IPS-20b (cell line): ENCODE measurements around the gene ARHGEF40.

Experiments used
- H3K27ac ChIP-seq: one replicate; pipeline ENCODE4 v1.5.1; 2013; ENCODE audit warnings: low read length
- H3K27me3 ChIP-seq: 2 replicates; pipeline ENCODE4 v1.6.1; 2013; ENCODE audit warnings: mild to moderate bottlenecking, low read length, inconsistent platforms; ENCODE audit not compliant: insufficient read depth
- H3K36me3 ChIP-seq: 2 replicates; pipeline ENCODE4 v1.6.1; 2013; ENCODE audit warnings: low read depth, mild to moderate bottlenecking, inconsistent platforms, low read length, moderate library complexity; ENCODE audit not compliant: insufficient read depth
- H3K4me1 ChIP-seq: 2 replicates; pipeline ENCODE4 v1.6.1; 2013; ENCODE audit warnings: mild to moderate bottlenecking, control low read depth, inconsistent platforms, low read length, moderate library complexity; ENCODE audit not compliant: insufficient read depth
- H3K4me3 ChIP-seq: 2 replicates; pipeline ENCODE4 v1.5.1; 2013; ENCODE audit warnings: mild to moderate bottlenecking, low read length, inconsistent platforms
- H3K9ac ChIP-seq: 2 replicates; pipeline ENCODE4 v1.6.1; 2013; ENCODE audit warnings: low read depth, mild to moderate bottlenecking, inconsistent platforms, low read length, moderate library complexity
- H3K9me3 ChIP-seq: 2 replicates; pipeline ENCODE4 v1.6.1; 2013; ENCODE audit warnings: mild to moderate bottlenecking, low read depth, low read length, inconsistent platforms; ENCODE audit not compliant: insufficient read depth

ARHGEF40 gene

DNA sequence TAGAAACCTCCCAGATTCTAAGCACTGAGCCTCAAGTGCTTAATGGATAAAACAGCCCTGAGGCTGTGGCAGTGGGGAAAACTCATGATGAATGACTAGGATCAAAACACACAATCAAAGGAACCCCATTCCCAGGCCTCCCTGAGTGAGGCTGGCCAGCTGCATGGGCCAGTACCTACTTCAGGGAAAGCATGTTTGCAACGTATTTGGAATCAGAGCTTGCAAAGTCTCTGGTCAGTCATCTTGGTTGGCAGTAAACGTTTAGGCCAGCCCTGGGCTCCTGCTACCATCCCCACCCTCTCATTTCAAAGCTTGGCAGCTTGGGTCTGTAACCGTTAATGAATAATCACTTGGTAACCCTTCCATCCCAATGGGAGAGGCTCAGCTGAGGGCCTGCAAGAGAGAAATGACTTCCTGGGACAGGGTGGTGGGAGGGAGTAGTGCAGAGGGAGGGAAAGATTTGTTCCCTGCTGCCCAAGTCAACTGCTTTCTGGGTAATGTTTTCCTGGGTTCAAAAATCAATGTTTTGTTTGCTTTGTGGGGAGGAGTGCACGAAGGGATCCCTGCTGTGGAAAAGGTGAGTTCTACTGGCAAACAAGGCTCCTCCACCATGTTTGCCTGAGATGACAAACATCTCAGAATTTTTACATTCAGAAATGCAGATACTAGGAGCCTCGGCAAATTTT lies 14.5 kb upstream of the ARHGEF40 start:
- Histone ChIP-seq H3K27me3 (no peaks in the 10 kb centered on the region), H3K4me1 (no peaks in the 10 kb centered on the region), H3K4me3 (no peak overlapping the region), H3K36me3 (no peaks in the 10 kb centered on the region), H3K9ac (no peak overlapping the region), H3K9me3 (no peaks in the 10 kb centered on the region), H3K27ac (no peak overlapping the region)

DNA sequence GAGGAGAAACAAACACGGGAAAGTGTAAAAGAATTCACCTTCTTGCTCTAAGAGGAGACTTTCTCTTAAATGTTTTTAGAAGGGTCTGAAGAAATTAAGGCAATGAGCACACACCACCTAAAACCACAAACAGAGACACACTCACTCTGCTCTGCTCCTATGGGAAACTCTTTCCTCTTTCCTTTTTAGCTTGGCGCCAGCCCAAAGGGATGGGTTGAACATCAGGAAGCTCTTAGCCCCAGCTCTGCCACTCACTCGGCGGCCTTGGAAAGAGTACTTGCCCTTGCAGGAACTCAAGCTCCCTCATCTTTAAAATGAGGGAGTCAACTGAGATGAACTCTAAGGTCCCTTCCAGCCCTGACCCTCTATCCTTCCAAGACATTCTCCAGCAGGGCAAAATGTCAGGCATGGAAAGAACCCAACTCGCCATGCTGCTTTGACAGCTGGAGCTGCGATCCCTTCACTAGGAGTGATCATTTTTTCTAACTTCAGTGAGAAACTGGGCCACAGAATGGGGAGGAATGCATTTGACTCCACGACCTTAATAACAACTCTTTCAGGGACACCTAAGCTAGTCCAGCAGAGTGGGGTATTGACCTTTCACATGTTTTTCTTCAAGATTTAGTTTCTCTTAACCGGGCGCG lies 13.5 kb upstream of the ARHGEF40 start:
- H3K27ac ChIP-seq = no peak overlapping the region
- H3K4me3 ChIP-seq = no peak overlapping the region

GRCh38 chr14:21057803-21058675 lies 12.1 kb upstream of the ARHGEF40 start, which contains the start of gene RNASE8:
RNASE8 (plus strand) TSS chr14:21057822; CDS start chr14:21057893, 71 bp downstream.
- H3K36me3 ChIP-seq = no peaks in the 10 kb centered on the region
- no peaks in the 10 kb centered on the region for H3K4me1 ChIP-seq
- H3K4me3 ChIP-seq = no peak within 1 kb of the TSS
- H3K27ac ChIP-seq = no peak within 1 kb of the TSS
- no peaks in the 10 kb centered on the region for H3K27me3 ChIP-seq
- no peaks in the 10 kb centered on the region for H3K9me3 ChIP-seq
- no peak within 1 kb of the TSS for H3K9ac ChIP-seq

More for the DNA sequence above, 13.5 kb upstream of the ARHGEF40 start:
- no peaks in the 10 kb centered on the region for H3K36me3 ChIP-seq
- H3K4me1 ChIP-seq = no peaks in the 10 kb centered on the region
- H3K9ac ChIP-seq = no peak overlapping the region
- H3K27me3 ChIP-seq = no peaks in the 10 kb centered on the region
- no peaks in the 10 kb centered on the region for H3K9me3 ChIP-seq

- Histone ChIP-seq H3K27ac (no peak overlapping the region), H3K27me3 (no peaks in the 10 kb centered on the region), H3K36me3 (no peaks in the 10 kb centered on the region), H3K4me3 (no peak overlapping the region), H3K9ac (no peak overlapping the region), H3K4me1 (peaks cover 7% of the 10 kb centered on the region; the same call in 1 of the 2 replicates), H3K9me3 (no peaks in the 10 kb centered on the region)
Measured at GRCh38 chr14:21058903-21059302, 11.2 kb upstream of the ARHGEF40 start.

DNA sequence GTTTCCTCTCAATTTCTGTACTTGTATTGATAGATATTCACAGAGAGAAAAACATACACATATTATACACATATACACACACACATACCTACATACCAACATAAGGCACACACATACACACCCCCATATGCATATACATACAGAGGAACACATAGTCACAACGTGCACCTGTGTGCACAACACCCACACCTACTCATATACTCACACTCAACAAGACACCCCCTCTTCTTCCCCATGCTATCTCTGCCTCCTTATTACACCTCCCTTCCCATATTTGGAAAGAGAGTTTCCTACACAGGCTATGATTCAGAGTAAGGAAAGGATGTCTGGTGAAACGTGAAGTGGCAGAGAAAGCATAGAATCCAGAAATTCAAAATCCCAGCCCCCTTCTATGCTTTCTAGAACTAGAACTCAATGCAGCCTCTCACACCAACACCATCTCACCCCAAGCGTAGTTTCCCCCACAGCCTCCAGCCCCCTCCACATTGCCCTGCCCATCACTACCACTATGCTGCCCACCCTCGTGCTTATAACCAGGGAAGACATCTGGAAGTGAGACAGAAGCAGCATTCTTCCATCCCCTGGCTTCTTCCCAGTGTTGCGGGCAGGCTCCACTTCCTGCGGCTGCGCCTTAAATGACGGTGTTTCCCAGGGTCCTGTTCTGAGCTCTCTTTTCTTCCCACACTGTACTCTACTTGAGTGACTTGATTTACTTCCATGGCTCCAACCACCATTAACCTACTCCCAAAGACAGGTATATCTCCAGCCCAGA lies 10.1 kb upstream of the ARHGEF40 start:
- H3K9ac ChIP-seq = no peak overlapping the region
- no peaks in the 10 kb centered on the region for H3K27me3 ChIP-seq
- no peak overlapping the region for H3K4me3 ChIP-seq
- no peaks in the 10 kb centered on the region for H3K36me3 ChIP-seq
- no peaks in the 10 kb centered on the region for H3K9me3 ChIP-seq
- H3K27ac ChIP-seq = no peak overlapping the region
- H3K4me1 ChIP-seq = peaks cover 8% of the 10 kb centered on the region; the same call in 1 of the 2 replicates

- peaks cover 8% of the 10 kb centered on the region; the same call in 1 of the 2 replicates for H3K4me1 ChIP-seq
- H3K27ac ChIP-seq = no peak overlapping the region
- H3K4me3 ChIP-seq = no peak overlapping the region
- no peaks in the 10 kb centered on the region for H3K9me3 ChIP-seq
- no peak overlapping the region for H3K9ac ChIP-seq
- H3K27me3 ChIP-seq = no peaks in the 10 kb centered on the region
- H3K36me3 ChIP-seq = no peaks in the 10 kb centered on the region
Measured at GRCh38 chr14:21060614-21061346, 9.3 kb upstream of the ARHGEF40 start.

DNA sequence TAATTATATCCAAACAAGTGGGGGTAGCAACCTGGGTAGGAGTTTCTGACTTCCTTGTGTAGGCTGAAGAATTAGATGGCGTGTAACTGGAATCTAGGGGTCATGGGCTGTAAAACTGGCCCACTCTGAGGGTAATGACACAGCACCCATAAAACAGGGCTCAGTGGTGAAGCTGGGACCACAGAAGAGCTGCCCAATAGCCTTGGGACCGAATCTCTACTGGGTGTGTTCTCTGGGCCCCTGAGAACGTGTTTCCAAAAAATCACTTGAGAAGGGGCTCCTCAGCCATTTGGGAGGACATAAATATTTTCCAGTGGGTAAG lies 8.8 kb upstream of the ARHGEF40 start:
- Histone ChIP-seq H3K4me1 (peaks cover 8% of the 10 kb centered on the region; the same call in 1 of the 2 replicates), H3K27me3 (no peaks in the 10 kb centered on the region), H3K9ac (no peak overlapping the region)

GRCh38 chr14:21063479-21063878 lies 6.6 kb upstream of the ARHGEF40 start:
- H3K36me3 ChIP-seq = no peaks in the 10 kb centered on the region
- peaks cover 11% of the 10 kb centered on the region; the same call in 1 of the 2 replicates for H3K4me1 ChIP-seq
- no peak overlapping the region for H3K27ac ChIP-seq
- H3K27me3 ChIP-seq = peaks cover 12% of the 10 kb centered on the region
- no peak overlapping the region for H3K9ac ChIP-seq
- H3K9me3 ChIP-seq = no peaks in the 10 kb centered on the region
- H3K4me3 ChIP-seq = no peak overlapping the region

More for the DNA sequence above, 8.8 kb upstream of the ARHGEF40 start:
- Histone ChIP-seq H3K4me3 (no peak overlapping the region), H3K9me3 (no peaks in the 10 kb centered on the region), H3K36me3 (no peaks in the 10 kb centered on the region), H3K27ac (no peak overlapping the region)

- Histone ChIP-seq H3K9me3 (no peaks in the 10 kb centered on the region), H3K4me3 (no peak overlapping the region), H3K36me3 (no peaks in the 10 kb centered on the region), H3K27ac (no peak overlapping the region), H3K9ac (no peak overlapping the region), H3K27me3 (peaks cover 21% of the 10 kb centered on the region), H3K4me1 (peaks cover 11% of the 10 kb centered on the region; the same call in 1 of the 2 replicates)
Measured at GRCh38 chr14:21066882-21067502, 3.1 kb upstream of the ARHGEF40 start.

DNA sequence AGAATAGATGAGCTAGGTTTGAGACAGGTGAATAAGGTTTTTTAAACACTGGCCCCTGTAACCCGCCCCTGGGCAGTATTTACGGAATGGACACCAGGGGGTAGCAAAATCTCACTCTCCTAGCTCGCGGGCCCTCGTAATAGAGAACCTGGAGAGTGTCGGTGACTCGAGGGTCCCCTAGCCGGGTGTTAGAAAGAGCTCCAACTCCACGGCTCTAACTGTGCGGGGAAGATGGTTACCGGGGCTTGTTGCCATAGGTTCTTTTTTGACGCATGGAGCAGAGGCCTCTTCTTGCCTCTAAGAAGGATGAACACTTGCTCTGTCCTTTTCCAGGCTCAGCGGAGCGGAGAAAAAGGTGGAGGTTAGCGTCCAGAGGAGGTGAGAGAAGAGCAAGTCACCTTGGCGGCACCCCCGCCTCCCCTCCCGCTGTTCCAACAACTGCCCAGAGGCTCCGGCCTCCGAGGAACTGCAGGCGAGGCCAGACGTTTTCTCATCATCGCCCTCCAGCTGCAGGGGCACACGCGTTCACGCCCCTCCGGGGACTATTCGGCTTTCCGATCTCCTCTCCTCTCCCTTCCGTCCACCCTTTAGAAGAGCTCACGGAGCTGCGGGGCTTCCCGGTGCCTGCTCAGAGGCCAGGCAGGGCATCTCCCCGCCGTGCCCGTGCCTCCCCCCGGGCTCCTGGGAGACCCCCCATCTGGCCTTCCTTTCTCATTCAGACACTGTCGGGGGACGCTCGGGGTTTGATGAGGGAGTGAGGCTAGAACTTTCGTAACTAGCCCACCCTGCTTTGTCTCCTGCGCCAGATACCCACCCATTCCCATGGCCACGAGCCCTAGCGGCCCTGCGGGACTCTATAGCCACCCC lies 1.4 kb upstream of the ARHGEF40 start:
- Histone ChIP-seq H3K4me1 (peaks cover 10% of the 10 kb centered on the region), H3K9ac (peak overlapping the region; percentile 94; the same call in 1 of the 2 replicates), H3K27ac (peak overlapping the region; percentile 76), H3K27me3 (peaks cover 21% of the 10 kb centered on the region), H3K4me3 (peak overlapping the region; percentile 94), H3K36me3 (peaks cover 15% of the 10 kb centered on the region), H3K9me3 (no peaks in the 10 kb centered on the region)
